ENCODE measurements around the gene ATG16L1. TPM values are rescaled to one million over a fixed set of nuclear protein-coding genes. Genes with fewer than 3 reads are reported as not detected.

ATG16L1 gene
- total RNA-seq, 1 experiment from 2014 or later, result 52.3 TPM

- CTCF ChIA-PET, result no interaction called here
- no peak overlapping the region for H3K27ac ChIP-seq (ENCODE audit: low read length)
- no peak overlapping the region for H3K4me3 ChIP-seq (ENCODE audit: low read depth in 2 of 2, low read length in 2 of 2)
- DNase-seq (ENCODE audit: low read depth, low spot score) (no peak), ATAC-seq (peak; percentile 33; the same call in 1 of the 2 replicates)
- peaks cover 48% of the 10 kb centered on the region for H3K36me3 ChIP-seq (ENCODE audit: control insufficient read depth, insufficient read depth, low read length)
- in situ Hi-C loops (cut with HindIII; ENCODE audit: low pct_unique_long_range_greater_than_20kb, low sequenced_read_pairs) (no loop called here), intact Hi-C loops (cut with micrococcal nuclease; ENCODE audit: unreplicated experiment) (no loop called here)
- H3K27me3 ChIP-seq (ENCODE audit: control insufficient read depth, insufficient read depth, low read length), result no peaks in the 10 kb centered on the region
- TF ChIP-seq TCF7L2 (IDR thresholded peaks at IDR 0.05; ENCODE audit: low read depth, low read length) (no peak), REST (IDR thresholded peaks at IDR 0.05; ENCODE audit: insufficient read depth in 1 of 2, low read depth in 2 of 2, low read length in 1 of 2) (no peak)
- no peaks in the 10 kb centered on the region for H3K4me1 ChIP-seq (ENCODE audit: control insufficient read depth, insufficient read depth, low read length)
- POLR2A ChIA-PET, result no interaction called here
- no TSS peak for BruUV-seq (replicated peaks)
- H3K9me3 ChIP-seq (ENCODE audit: control insufficient read depth, insufficient read depth, low read depth, low read length), result no peaks in the 10 kb centered on the region
Measured at GRCh38 chr2:233267516-233268245, 16.2 kb downstream of the ATG16L1 start.

- no peak overlapping the region for H3K4me3 ChIP-seq (ENCODE audit: low read depth in 2 of 2, low read length in 2 of 2)
- intact Hi-C loops (cut with micrococcal nuclease; ENCODE audit: unreplicated experiment) (no loop called here), in situ Hi-C loops (cut with HindIII; ENCODE audit: low pct_unique_long_range_greater_than_20kb, low sequenced_read_pairs) (no loop called here)
- ATAC-seq (no peak), DNase-seq (ENCODE audit: low read depth, low spot score) (no peak)
- ChIA-PET CTCF (no interaction called here), POLR2A (no interaction called here)
- no peaks in the 10 kb centered on the region for H3K27me3 ChIP-seq (ENCODE audit: control insufficient read depth, insufficient read depth, low read length)
- H3K27ac ChIP-seq (ENCODE audit: low read length), result no peak overlapping the region
- no TSS peak for BruUV-seq (replicated peaks)
- no peaks in the 10 kb centered on the region for H3K9me3 ChIP-seq (ENCODE audit: control insufficient read depth, insufficient read depth, low read depth, low read length)
- no peaks in the 10 kb centered on the region for H3K4me1 ChIP-seq (ENCODE audit: control insufficient read depth, insufficient read depth, low read length)
- peaks cover 60% of the 10 kb centered on the region for H3K36me3 ChIP-seq (ENCODE audit: control insufficient read depth, insufficient read depth, low read length)
- TF ChIP-seq POLR2AphosphoS5 (IDR thresholded peaks at IDR 0.05; ENCODE audit: low read depth, low read length) (no peak), REST (IDR thresholded peaks at IDR 0.05; ENCODE audit: insufficient read depth in 1 of 2, low read depth in 2 of 2, low read length in 1 of 2) (no peak)
Measured at GRCh38 chr2:233270366-233270765, 18.9 kb downstream of the ATG16L1 start.

GRCh38 chr2:233270951-233271350, 19.5 kb downstream of the ATG16L1 start:
- H3K36me3 ChIP-seq (ENCODE audit: control insufficient read depth, insufficient read depth, low read length), result peaks cover 62% of the 10 kb centered on the region
- ChIA-PET POLR2A (no interaction called here), CTCF (no interaction called here)
- H3K27me3 ChIP-seq (ENCODE audit: control insufficient read depth, insufficient read depth, low read length), result no peaks in the 10 kb centered on the region
- no peak for DNase-seq (ENCODE audit: low read depth, low spot score)
- H3K4me3 ChIP-seq (ENCODE audit: low read depth in 2 of 2, low read length in 2 of 2), result no peak overlapping the region
- intact Hi-C loops (cut with micrococcal nuclease; ENCODE audit: unreplicated experiment), result no loop called here
- no peak overlapping the region for H3K27ac ChIP-seq (ENCODE audit: low read length)
- BruUV-seq (replicated peaks), result no TSS peak
- in situ Hi-C loops (cut with HindIII; ENCODE audit: low pct_unique_long_range_greater_than_20kb, low sequenced_read_pairs), result no loop called here
- H3K4me1 ChIP-seq (ENCODE audit: control insufficient read depth, insufficient read depth, low read length), result no peaks in the 10 kb centered on the region
- TF ChIP-seq TCF7L2 (IDR thresholded peaks at IDR 0.05; ENCODE audit: low read depth, low read length) (no peak), CTCF (IDR thresholded peaks at IDR 0.05) (no peak), SIN3A (IDR thresholded peaks at IDR 0.05; ENCODE audit: borderline replicate concordance, insufficient read depth, low read depth, low read length) (no peak), REST (IDR thresholded peaks at IDR 0.05; ENCODE audit: insufficient read depth in 1 of 2, low read depth in 2 of 2, low read length in 1 of 2) (no peak), POLR2AphosphoS5 (IDR thresholded peaks at IDR 0.05; ENCODE audit: low read depth, low read length) (no peak)
- H3K9me3 ChIP-seq (ENCODE audit: control insufficient read depth, insufficient read depth, low read depth, low read length), result no peaks in the 10 kb centered on the region
- ATAC-seq, result no peak
